Keratinocyte (primary cell): ENCODE results near the gene FLT3LG.

Experiments used
- EZH2 ChIP-seq: IDR thresholded peaks from one replicate; pipeline ENCODE4 v1.6.1; 2012; ENCODE audit warnings: inconsistent platforms, mild to moderate bottlenecking, low read length, moderate library complexity
- TF ChIP-seq, protein P1 (sequence below), 3 experiments: IDR thresholded peaks in 1 of 3; conservative IDR thresholded peaks in 1 of 3; optimal IDR thresholded peaks in 1 of 3; 2 replicates in 2 of 3; 3 replicates in 1 of 3; pipeline versions ENCODE3 to v1.5.1; 2011; ENCODE audit warnings: low read length in 3 of 3, mild to moderate bottlenecking in 3 of 3, moderate library complexity in 2 of 3, control low read depth in 1 of 3, inconsistent platforms in 1 of 3; ENCODE audit not compliant: insufficient read depth in 2 of 3; ENCODE audit errors: extremely low read depth in 1 of 3

DNA sequence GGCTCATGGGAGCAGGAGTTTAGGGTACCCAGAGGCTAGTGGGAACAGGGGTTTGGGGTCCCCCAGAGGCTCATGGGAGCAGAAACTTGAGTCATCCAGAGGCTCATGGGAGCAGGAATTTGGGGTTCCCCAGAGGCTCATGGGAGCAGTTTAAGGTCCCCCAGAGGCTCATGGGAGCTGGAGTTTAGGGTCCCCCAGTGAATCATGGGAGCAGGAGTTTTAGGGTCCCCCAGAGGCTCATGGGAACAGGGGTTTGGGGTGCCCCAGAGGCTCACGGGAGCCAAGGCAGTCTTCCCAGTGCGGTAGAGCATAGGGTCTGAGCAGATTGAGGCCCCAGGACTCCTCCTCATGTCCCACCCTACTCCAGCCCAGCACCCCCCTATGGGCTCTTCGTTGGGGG is 8.6 kb upstream of the FLT3LG start:
- TF ChIP-seq, protein P1, sequence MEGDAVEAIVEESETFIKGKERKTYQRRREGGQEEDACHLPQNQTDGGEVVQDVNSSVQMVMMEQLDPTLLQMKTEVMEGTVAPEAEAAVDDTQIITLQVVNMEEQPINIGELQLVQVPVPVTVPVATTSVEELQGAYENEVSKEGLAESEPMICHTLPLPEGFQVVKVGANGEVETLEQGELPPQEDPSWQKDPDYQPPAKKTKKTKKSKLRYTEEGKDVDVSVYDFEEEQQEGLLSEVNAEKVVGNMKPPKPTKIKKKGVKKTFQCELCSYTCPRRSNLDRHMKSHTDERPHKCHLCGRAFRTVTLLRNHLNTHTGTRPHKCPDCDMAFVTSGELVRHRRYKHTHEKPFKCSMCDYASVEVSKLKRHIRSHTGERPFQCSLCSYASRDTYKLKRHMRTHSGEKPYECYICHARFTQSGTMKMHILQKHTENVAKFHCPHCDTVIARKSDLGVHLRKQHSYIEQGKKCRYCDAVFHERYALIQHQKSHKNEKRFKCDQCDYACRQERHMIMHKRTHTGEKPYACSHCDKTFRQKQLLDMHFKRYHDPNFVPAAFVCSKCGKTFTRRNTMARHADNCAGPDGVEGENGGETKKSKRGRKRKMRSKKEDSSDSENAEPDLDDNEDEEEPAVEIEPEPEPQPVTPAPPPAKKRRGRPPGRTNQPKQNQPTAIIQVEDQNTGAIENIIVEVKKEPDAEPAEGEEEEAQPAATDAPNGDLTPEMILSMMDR (optimal IDR thresholded peaks at IDR 0.05 in 1 of 3, IDR thresholded peaks at IDR 0.05 in 1 of 3, conservative IDR thresholded peaks at IDR 0.05 in 1 of 3; ENCODE audit: extremely low read depth in 1 of 3, insufficient read depth in 2 of 3, low read length in 3 of 3) = no peak
- no peak for TF ChIP-seq EZH2
